Heart left ventricle (tissue), 13 donors: ENCODE measurements around the gene FAM9A.

Experiments
- CTCF ChIP-seq, 12 donors: fragments of 200-600 bp; sonication (generic) in 4 of 12; IDR thresholded peaks; one replicate each; pipeline versions ENCODE4 v1.5.0 to v1.8.0; 2018 to 2022; ENCODE audit warnings: antibody characterized with exemption in 12 of 12, mild to moderate bottlenecking in 5 of 12
- POLR2A ChIP-seq, 2 donors: fragments of 450-650 bp; IDR thresholded peaks; one replicate each; pipeline ENCODE4 v1.6.1; 2017; ENCODE audit warnings: antibody characterized with exemption in 2 of 2, mild to moderate bottlenecking in 2 of 2, moderate library complexity in 2 of 2
- donor health status: ischemic (EF 13 %, LVEDD 7.1; RV severe dilation, severe dysfunction).
- donor health status: DM: no; HTN: yes; CAD: no.
- donor health status: DM: no; HTN: no; CAD: no.
- donor health status: ischemic (EF 25% LVEDD 6.9; RV normal size, moderate dysfunction).
- donor health status: ischemic (EF 25% LVEDD 5.7; RV mildly dilated, moderate dysfunction).
- donor health status: ischemic (EF 35%, LVEDD 5.7; RV mildly dilated, moderate dysfunction).
- donor health status: nonischemic (EF 11% LVEDD 7.7; RV severe dilation, severe dysfunction).
- donor health status: DM: yes; HTN: yes; CAD: no.
- donor health status: PGD.
- donor health status: ischemic (EF 29% LVEDD 5.4; RV normal size, mild dysfunction).
- donor health status: nonischemic (EF 23%, LVEDD 6.1; RV moderate dilation, normal function).

- no peak for TF ChIP-seq CTCF (IDR thresholded peaks at IDR 0.05)
- no peak for TF ChIP-seq POLR2A (IDR thresholded peaks at IDR 0.05)
These were observed 10.4 kb upstream of the FAM9A start for GRCh38 chrX:8811611-8812010.
